IPS-NIHi11 (cell line): ENCODE measurements around the gene SYT9.

Source experiments
- DNase-seq: peaks from one replicate; pipeline ENCODE4 v3.0.0; 2012; ENCODE audit warnings: mixed read lengths, low spot score

SYT9 gene

GRCh38 chr11:7469351-7469865 lies 217.7 kb downstream of the SYT9 start:
- no peak for DNase-seq

- no peak for DNase-seq
Observed at GRCh38 chr11:7471071-7471470, 219.4 kb downstream of the SYT9 start.

GRCh38 chr11:7473717-7474116 lies 222.0 kb downstream of the SYT9 start:
- DNase-seq = no peak

- no peak for DNase-seq
Observed at GRCh38 chr11:7480113-7480512, 228.4 kb downstream of the SYT9 start.

GRCh38 chr11:7484131-7484530 lies 232.4 kb downstream of the SYT9 start:
- no peak for DNase-seq

- peak; percentile 23 for DNase-seq
Observed at GRCh38 chr11:7484645-7485044, 232.9 kb downstream of the SYT9 start.

GRCh38 chr11:7485186-7486097 lies 233.7 kb downstream of the SYT9 start, which contains the start of gene OLFML1:
Gene OLFML1 (plus strand): TSS chr11:7485506. CDS start chr11:7485876, 370 bp downstream.
- DNase-seq = no peak

- DNase-seq = no peak
Observed at GRCh38 chr11:7486098-7486780, 234.5 kb downstream of the SYT9 start.

- no peak for DNase-seq
Observed at GRCh38 chr11:7486781-7487140, 235.1 kb downstream of the SYT9 start.

GRCh38 chr11:7487360-7487759 lies 235.7 kb downstream of the SYT9 start:
- no peak for DNase-seq

- DNase-seq = no peak
Observed at GRCh38 chr11:7488681-7489080, 237.0 kb downstream of the SYT9 start.

GRCh38 chr11:7489376-7489775 lies 237.7 kb downstream of the SYT9 start:
- DNase-seq = no peak

- DNase-seq = no peak
Observed at GRCh38 chr11:7490054-7490453, 238.3 kb downstream of the SYT9 start.

- no peak for DNase-seq
Observed at GRCh38 chr11:7490535-7490934, 238.8 kb downstream of the SYT9 start.

GRCh38 chr11:7492253-7492652 lies 240.5 kb downstream of the SYT9 start:
- DNase-seq = no peak

- DNase-seq = no peak
Observed at GRCh38 chr11:7493670-7494069, 242.0 kb downstream of the SYT9 start.

- DNase-seq = no peak
Observed at GRCh38 chr11:7494086-7494745, 242.5 kb downstream of the SYT9 start.

GRCh38 chr11:7495882-7496551 lies 244.3 kb downstream of the SYT9 start:
- no peak for DNase-seq

GRCh38 chr11:7498193-7498592 lies 246.5 kb downstream of the SYT9 start:
- no peak for DNase-seq

- DNase-seq = no peak
Observed at GRCh38 chr11:7499081-7499480, 247.4 kb downstream of the SYT9 start.

GRCh38 chr11:7500251-7500650 lies 248.5 kb downstream of the SYT9 start:
- DNase-seq = no peak

- DNase-seq = no peak
Observed at GRCh38 chr11:7501251-7501650, 249.5 kb downstream of the SYT9 start.
